Upper lobe of right lung (tissue), 1 donor: ENCODE data around the gene MLLT11. TPM values are rescaled to one million over a fixed set of nuclear protein-coding genes. Genes with fewer than 3 reads are reported as not detected.

ENCODE experiments used
- ATAC-seq: fragments of 200-7000 bp; cut with Tn5 transposase; one replicate; pipeline ENCODE4 v1.9.1; 2020; ENCODE audit warnings: mild to moderate bottlenecking, moderate library complexity
- DNase-seq: peaks from one replicate; pipeline ENCODE4 v3.0.0-alpha.2; 2020
- H3K27ac ChIP-seq: fragments of 200-600 bp; one replicate; pipeline ENCODE4 v1.8.0; 2022
- H3K27me3 ChIP-seq: fragments of 200-600 bp; one replicate; pipeline ENCODE4 v1.8.0; 2022; ENCODE audit warnings: mild to moderate bottlenecking
- H3K36me3 ChIP-seq: fragments of 200-600 bp; one replicate; pipeline ENCODE4 v1.8.0; 2022
- H3K4me1 ChIP-seq: fragments of 200-600 bp; one replicate; pipeline ENCODE4 v1.8.0; 2022
- H3K4me3 ChIP-seq: fragments of 200-600 bp; one replicate; pipeline ENCODE4 v1.8.0; 2022; ENCODE audit warnings: mild to moderate bottlenecking
- H3K9me3 ChIP-seq: fragments of 200-600 bp; one replicate; pipeline ENCODE4 v1.8.0; 2022
- CTCF ChIP-seq: fragments of 200-600 bp; IDR thresholded peaks from one replicate; pipeline ENCODE4 v1.8.0; 2022; ENCODE audit warnings: antibody characterized with exemption
- intact Hi-C: fragments of 100-400 bp; cut with DNase I; formaldehyde crosslinking; loops from one replicate; pipeline ENCODE4 v1.11.0; 2022
- total RNA-seq: library from RNA; stranded (reverse); fragmentation: NEBNext Ultra II Directional; extraction: Animal tissue kit (Norgen Biotek cat#: 25700); gene quantifications from one replicate; pipeline ENCODE4 v1.2.1, GENCODE V29; 2021
- donor health status: DM: no; HTN: yes; CAD: no; lungs with severe emphysema.

Gene MLLT11
- total RNA-seq, 1 donor from 2014 or later: 0.72 TPM

GRCh38 chr1:151026460-151026859 lies 33.7 kb upstream of the MLLT11 start:
- Histone ChIP-seq H3K27me3 (no peaks in the 10 kb centered on the region), H3K36me3 (peaks cover 62% of the 10 kb centered on the region), H3K4me1 (no peaks in the 10 kb centered on the region), H3K4me3 (no peak overlapping the region), H3K9me3 (no peaks in the 10 kb centered on the region), H3K27ac (no peak overlapping the region)
- intact Hi-C loops: no loop called here
- TF ChIP-seq CTCF: no peak
- ATAC-seq (no peak), DNase-seq (no peak)

GRCh38 chr1:151032164-151032563 lies 28.0 kb upstream of the MLLT11 start:
- DNase-seq (no peak), ATAC-seq (no peak)
- H3K27ac ChIP-seq: no peak overlapping the region
- H3K27me3 ChIP-seq: no peaks in the 10 kb centered on the region
- H3K36me3 ChIP-seq: peaks cover 75% of the 10 kb centered on the region
- TF ChIP-seq CTCF: no peak
- H3K4me1 ChIP-seq: no peaks in the 10 kb centered on the region
- H3K9me3 ChIP-seq: no peaks in the 10 kb centered on the region
- intact Hi-C loops: no loop called here
- no peak overlapping the region for H3K4me3 ChIP-seq

GRCh38 chr1:151035167-151035566 lies 25.0 kb upstream of the MLLT11 start:
- DNase-seq: no peak
- Histone ChIP-seq H3K36me3 (peaks cover 46% of the 10 kb centered on the region), H3K27me3 (no peaks in the 10 kb centered on the region)

GRCh38 chr1:151036356-151036755 lies 23.8 kb upstream of the MLLT11 start, which contains the start of gene BNIPL:
TSS of gene BNIPL (plus strand) at chr1:151036586. CDS start at chr1:151036726, 140 bp downstream.
- no peak for DNase-seq
- H3K27ac ChIP-seq: peak within 1 kb of the TSS; percentile 42

More at GRCh38 chr1:151035167-151035566, 25.0 kb upstream of the MLLT11 start:
- no peak overlapping the region for H3K27ac ChIP-seq
- H3K4me3 ChIP-seq: no peak overlapping the region
- H3K4me1 ChIP-seq: no peaks in the 10 kb centered on the region
- no peak for TF ChIP-seq CTCF
- intact Hi-C loops: no loop called here
- ATAC-seq: no peak
- H3K9me3 ChIP-seq: no peaks in the 10 kb centered on the region

GRCh38 chr1:151037032-151037431 lies 23.2 kb upstream of the MLLT11 start:
- Histone ChIP-seq H3K36me3 (peaks cover 29% of the 10 kb centered on the region), H3K27me3 (no peaks in the 10 kb centered on the region), H3K4me1 (no peaks in the 10 kb centered on the region), H3K4me3 (no peak overlapping the region), H3K27ac (peak overlapping the region; percentile 42), H3K9me3 (no peaks in the 10 kb centered on the region)
- ATAC-seq (no peak), DNase-seq (no peak)
- intact Hi-C loops: no loop called here
- TF ChIP-seq CTCF: no peak

More at GRCh38 chr1:151036356-151036755, 23.8 kb upstream of the MLLT11 start, which contains the start of gene BNIPL:
- peak; percentile 88 for ATAC-seq
- no peaks in the 10 kb centered on the region for H3K27me3 ChIP-seq
- peaks cover 35% of the 10 kb centered on the region for H3K36me3 ChIP-seq
- H3K4me1 ChIP-seq: no peaks in the 10 kb centered on the region
- intact Hi-C loops: no loop called here
- H3K4me3 ChIP-seq: no peak within 1 kb of the TSS
- no peak for TF ChIP-seq CTCF
- no peaks in the 10 kb centered on the region for H3K9me3 ChIP-seq

GRCh38 chr1:151039521-151039920 lies 20.7 kb upstream of the MLLT11 start:
- H3K4me1 ChIP-seq: no peaks in the 10 kb centered on the region
- H3K27me3 ChIP-seq: no peaks in the 10 kb centered on the region
- no peak for TF ChIP-seq CTCF
- no peak overlapping the region for H3K27ac ChIP-seq
- DNase-seq (no peak), ATAC-seq (no peak)
- H3K36me3 ChIP-seq: peaks cover 9% of the 10 kb centered on the region
- intact Hi-C loops: no loop called here
- H3K4me3 ChIP-seq: no peak overlapping the region
- H3K9me3 ChIP-seq: no peaks in the 10 kb centered on the region
